ENCODE measurements around the gene SMCO3. TPM values are rescaled to one million over a fixed set of nuclear protein-coding genes. Genes with fewer than 3 reads are reported as not detected.

SMCO3 gene
- total RNA-seq, 2 donors from 2014 or later = 1.3 to 4.3 TPM

GRCh38 chr12:14775636-14775980, 38.4 kb downstream of the SMCO3 start:
- WGBS, 2 donors = 10 to 11% methylated on average over 1 of the region's 1 CpG
- intact Hi-C loops (cut with DNase I) = no loop called here
- H3K4me3 ChIP-seq = no peak overlapping the region
- H3K4me1 ChIP-seq = peaks cover 39% of the 10 kb centered on the region
- TF ChIP-seq, protein P1, sequence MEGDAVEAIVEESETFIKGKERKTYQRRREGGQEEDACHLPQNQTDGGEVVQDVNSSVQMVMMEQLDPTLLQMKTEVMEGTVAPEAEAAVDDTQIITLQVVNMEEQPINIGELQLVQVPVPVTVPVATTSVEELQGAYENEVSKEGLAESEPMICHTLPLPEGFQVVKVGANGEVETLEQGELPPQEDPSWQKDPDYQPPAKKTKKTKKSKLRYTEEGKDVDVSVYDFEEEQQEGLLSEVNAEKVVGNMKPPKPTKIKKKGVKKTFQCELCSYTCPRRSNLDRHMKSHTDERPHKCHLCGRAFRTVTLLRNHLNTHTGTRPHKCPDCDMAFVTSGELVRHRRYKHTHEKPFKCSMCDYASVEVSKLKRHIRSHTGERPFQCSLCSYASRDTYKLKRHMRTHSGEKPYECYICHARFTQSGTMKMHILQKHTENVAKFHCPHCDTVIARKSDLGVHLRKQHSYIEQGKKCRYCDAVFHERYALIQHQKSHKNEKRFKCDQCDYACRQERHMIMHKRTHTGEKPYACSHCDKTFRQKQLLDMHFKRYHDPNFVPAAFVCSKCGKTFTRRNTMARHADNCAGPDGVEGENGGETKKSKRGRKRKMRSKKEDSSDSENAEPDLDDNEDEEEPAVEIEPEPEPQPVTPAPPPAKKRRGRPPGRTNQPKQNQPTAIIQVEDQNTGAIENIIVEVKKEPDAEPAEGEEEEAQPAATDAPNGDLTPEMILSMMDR (IDR thresholded peaks at IDR 0.05) = no peak
- no peaks in the 10 kb centered on the region for H3K9me3 ChIP-seq
- peak overlapping the region; percentile 95 to 99 (median 98) for H3K27ac ChIP-seq
- peak in 1 of 4 donors; percentile 16 for DNase-seq
- no peaks in the 10 kb centered on the region for H3K36me3 ChIP-seq (replicated peaks in 1 of 2; ENCODE audit: insufficient read depth in 1 of 2, low read depth in 2 of 2)
- peak; percentile 19 for ATAC-seq
- H3K27me3 ChIP-seq = no peaks in the 10 kb centered on the region

GRCh38 chr12:14774906-14775635, 38.9 kb downstream of the SMCO3 start:
- DNase-seq = peak; percentile 51 to 64 (median 54)
- peak overlapping the region; percentile 95 to 99 (median 98) for H3K27ac ChIP-seq
- no peaks in the 10 kb centered on the region for H3K36me3 ChIP-seq (replicated peaks in 1 of 2; ENCODE audit: insufficient read depth in 1 of 2, low read depth in 2 of 2)
- no peaks in the 10 kb centered on the region for H3K9me3 ChIP-seq
- H3K4me1 ChIP-seq = peaks cover 39% of the 10 kb centered on the region
- TF ChIP-seq, protein P1 (IDR thresholded peaks at IDR 0.05) = no peak
- TF ChIP-seq POLR2A (IDR thresholded peaks at IDR 0.05) = peak in 1 of 3 donors; percentile 13
- peak; percentile 8 for ATAC-seq
- intact Hi-C loops (cut with DNase I) = no loop called here
- no peaks in the 10 kb centered on the region for H3K27me3 ChIP-seq
- WGBS, 2 donors = 1 to 2% methylated on average over 32 to 34 of the region's 34 CpGs
- peak overlapping the region; percentile 15 to 68 for H3K4me3 ChIP-seq

DNA sequence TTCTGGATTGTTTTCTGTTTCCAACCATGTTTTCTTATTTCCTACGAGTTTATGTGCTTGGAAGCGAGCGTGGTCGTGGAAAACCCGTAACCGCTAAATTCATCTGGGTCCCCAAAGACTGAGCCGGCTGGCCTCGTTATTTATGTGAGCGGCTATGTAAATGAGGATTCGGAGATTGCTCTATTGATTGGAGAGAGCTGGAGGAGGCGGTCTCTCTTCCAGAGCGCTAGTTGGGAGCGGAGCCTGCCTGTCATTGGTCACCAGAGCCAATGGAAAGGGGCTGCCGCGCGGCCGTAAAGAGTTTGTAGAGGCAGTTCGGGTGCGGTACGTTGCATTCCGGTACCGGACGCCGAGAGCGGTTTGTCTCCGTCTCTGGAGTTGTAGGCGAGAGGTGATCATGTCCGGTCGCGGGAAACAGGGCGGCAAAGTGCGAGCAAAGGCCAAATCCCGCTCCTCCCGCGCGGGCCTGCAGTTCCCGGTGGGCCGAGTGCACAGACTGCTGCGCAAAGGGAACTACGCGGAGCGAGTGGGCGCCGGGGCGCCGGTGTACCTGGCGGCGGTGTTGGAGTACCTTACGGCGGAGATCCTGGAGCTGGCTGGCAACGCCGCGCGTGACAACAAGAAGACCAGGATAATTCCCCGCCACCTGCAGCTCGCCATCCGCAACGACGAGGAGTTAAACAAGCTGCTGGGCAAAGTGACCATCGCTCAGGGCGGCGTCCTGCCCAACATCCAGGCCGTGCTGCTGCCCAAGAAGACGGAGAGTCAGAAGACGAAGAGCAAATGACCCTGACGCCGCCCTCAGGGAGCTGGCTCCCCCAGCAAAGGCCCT, 39.7 kb downstream of the SMCO3 start:
- TF ChIP-seq, protein P1 (IDR thresholded peaks at IDR 0.05) = peak in 2 of 7 experiments; percentile 10 to 21
- TF ChIP-seq POLR2A (IDR thresholded peaks at IDR 0.05) = peak; percentile 98 to 99 (median 99)
- no peaks in the 10 kb centered on the region for H3K36me3 ChIP-seq (replicated peaks in 1 of 2; ENCODE audit: insufficient read depth in 1 of 2, low read depth in 2 of 2)
- H3K9me3 ChIP-seq = no peaks in the 10 kb centered on the region
- ATAC-seq = peak; percentile 76
- no peaks in the 10 kb centered on the region for H3K27me3 ChIP-seq
- intact Hi-C loops (cut with DNase I) = no loop called here
- WGBS, 2 donors = 0 to 5% methylated on average over 18 to 66 of the region's 67 CpGs
- peaks cover 39% of the 10 kb centered on the region for H3K4me1 ChIP-seq
- peak overlapping the region; percentile 15 to 68 for H3K4me3 ChIP-seq
- DNase-seq = peak; percentile 96 to 98 (median 98)
- peak overlapping the region; percentile 95 to 99 (median 98) for H3K27ac ChIP-seq

- H3K36me3 ChIP-seq (replicated peaks in 1 of 2; ENCODE audit: insufficient read depth in 1 of 2, low read depth in 2 of 2) = no peaks in the 10 kb centered on the region
- H3K27ac ChIP-seq = peak overlapping the region; percentile 95 to 99 (median 98)
- no peaks in the 10 kb centered on the region for H3K9me3 ChIP-seq
- peak; percentile 2 for ATAC-seq
- DNase-seq = no peak
- intact Hi-C loops (cut with DNase I) = no loop called here
- peaks cover 39% of the 10 kb centered on the region for H3K4me1 ChIP-seq
- WGBS, 2 donors = 12 to 32% methylated on average over 15 to 16 of the region's 16 CpGs
- TF ChIP-seq, protein P1 (IDR thresholded peaks at IDR 0.05) = no peak
- TF ChIP-seq POLR2A (IDR thresholded peaks at IDR 0.05) = no peak
- H3K4me3 ChIP-seq = peak overlapping the region in 1 of 2 donors; percentile 15
- H3K27me3 ChIP-seq = no peaks in the 10 kb centered on the region
Measured at GRCh38 chr12:14773685-14774073, 40.3 kb downstream of the SMCO3 start.
